Urothelium cell line (cell line): Measurements from ENCODE around the gene POLD1.

ENCODE experiments used
- DNase-seq: peaks from one replicate; pipeline ENCODE4 v3.0.0; 2011; ENCODE audit warnings: low spot score, mixed read lengths
- FAIRE-seq: peaks from 2 replicates; lab custom pipeline; 2011; peaks lifted over from hg19 to GRCh38; lab: Jason Lieb, UNC

Gene POLD1

DNA sequence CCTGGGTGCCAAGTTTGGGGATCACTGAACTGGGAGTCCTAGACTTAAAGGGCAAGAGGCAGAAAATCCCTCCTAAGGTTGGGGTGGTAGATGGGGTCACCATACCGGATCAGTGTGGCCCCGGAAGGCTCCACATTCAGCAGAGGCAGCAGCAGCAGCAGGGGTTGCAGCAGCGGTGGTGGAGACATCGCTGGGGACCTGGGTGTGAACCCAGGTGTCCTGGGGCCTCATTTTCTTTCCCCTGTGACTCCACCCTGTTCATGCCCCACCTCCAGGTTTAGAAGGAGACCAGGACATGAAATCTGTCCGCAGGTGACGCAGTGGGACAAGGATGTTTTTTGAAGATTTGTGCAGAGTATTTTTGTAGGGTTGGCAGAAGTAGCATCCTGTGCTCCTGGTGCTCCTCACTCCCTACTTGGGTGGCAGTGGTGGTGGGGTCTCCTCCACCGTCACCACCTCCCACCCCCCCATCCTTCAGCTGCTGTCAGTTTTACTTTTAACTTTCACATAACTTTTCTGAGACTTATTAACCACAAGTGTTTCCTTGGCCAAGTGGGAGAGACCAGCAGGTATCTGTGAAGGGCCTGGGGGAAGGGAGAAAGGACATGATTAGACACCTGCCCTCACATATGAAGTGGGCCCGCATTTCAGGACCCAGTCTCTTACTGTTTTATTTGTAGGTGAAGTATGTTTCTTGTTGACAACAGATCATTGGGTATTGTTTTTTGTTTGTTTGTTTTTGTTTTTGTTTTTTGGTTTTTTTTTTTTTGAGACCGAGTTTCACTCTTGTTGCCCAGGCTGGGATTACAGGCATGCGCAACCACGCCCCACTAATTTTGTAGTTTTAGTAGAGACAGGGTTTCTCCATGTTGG, 18.5 kb upstream of the POLD1 start, which contains the start of gene NAPSA:
NAPSA (minus strand) TSS at position 206 of the 873 bp plus-strand sequence; CDS start at position 188, 18 bp downstream.
- DNase-seq = no peak
- FAIRE-seq = no peak

DNA sequence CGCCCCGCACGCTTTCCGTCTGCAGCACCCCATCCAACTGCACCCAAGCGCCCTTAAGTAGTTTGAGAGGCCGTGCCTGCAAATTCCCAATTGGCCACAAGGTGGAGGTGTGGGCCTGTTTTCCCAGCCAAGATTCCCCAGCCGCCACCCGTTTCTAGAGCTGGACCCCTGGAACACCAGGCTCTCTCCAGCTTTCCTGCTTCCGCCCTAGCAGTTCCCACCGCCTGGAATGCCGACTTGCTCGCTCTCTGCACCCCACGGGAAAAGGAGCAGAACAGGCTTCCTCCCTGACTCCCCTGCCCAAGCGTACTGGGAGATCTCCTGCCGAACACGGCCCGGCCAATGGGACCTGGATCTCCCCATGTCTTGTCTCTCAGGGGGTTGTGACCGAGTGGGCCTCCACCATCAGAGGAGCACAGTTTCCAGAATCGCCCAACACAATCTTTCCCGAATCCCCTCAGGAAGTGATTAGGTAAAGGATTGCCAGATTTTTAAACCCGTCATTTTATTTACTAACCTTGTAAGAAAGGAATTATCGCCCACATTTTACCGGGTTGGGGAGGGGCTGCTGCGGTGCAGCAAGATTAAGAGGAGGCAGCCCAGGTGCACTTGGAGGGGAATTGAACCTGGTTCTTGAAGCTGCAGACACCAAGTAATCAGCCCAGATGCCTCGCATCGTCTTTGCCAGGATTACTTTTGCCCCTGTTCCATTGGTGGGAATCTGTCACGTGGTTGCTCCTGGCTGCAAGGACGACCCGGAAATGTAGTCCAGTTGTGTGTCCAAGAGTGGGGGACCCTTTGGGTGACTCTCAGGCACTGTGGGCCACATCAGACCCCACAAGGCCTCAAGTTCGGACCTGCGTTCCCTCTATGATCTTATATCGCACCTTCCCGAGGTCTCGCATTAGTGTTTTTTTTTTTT, 15.2 kb upstream of the POLD1 start:
- peak; percentile 90 for DNase-seq
- FAIRE-seq = peak; percentile 46

DNA sequence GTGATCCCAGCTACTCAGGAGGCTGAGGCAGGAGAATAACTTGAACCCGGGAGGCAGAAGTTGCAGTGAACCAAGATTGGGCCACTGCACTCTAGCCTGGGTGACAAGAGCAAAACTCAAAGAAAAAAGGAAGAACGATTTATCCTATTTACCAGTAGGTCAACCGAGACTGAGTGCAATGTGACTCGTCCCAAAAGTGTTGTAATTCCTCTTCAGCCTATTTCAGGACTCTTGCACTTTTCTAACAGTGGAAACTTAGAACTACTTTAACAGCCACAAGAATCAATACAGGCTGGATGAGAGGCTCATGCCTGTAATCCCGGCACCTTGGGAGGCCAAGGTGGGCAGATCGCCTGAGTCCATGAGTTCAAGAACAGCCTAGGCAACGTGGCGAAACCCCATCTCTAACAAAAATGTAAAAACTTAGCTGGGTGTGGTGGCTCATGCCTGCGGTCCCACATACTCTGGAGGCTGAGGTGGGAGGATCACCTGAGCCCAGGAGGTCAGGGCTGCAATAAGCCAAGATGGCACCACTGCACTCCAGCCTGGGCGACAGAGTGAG, 12.2 kb upstream of the POLD1 start:
- DNase-seq (no peak), FAIRE-seq (no peak)

DNA sequence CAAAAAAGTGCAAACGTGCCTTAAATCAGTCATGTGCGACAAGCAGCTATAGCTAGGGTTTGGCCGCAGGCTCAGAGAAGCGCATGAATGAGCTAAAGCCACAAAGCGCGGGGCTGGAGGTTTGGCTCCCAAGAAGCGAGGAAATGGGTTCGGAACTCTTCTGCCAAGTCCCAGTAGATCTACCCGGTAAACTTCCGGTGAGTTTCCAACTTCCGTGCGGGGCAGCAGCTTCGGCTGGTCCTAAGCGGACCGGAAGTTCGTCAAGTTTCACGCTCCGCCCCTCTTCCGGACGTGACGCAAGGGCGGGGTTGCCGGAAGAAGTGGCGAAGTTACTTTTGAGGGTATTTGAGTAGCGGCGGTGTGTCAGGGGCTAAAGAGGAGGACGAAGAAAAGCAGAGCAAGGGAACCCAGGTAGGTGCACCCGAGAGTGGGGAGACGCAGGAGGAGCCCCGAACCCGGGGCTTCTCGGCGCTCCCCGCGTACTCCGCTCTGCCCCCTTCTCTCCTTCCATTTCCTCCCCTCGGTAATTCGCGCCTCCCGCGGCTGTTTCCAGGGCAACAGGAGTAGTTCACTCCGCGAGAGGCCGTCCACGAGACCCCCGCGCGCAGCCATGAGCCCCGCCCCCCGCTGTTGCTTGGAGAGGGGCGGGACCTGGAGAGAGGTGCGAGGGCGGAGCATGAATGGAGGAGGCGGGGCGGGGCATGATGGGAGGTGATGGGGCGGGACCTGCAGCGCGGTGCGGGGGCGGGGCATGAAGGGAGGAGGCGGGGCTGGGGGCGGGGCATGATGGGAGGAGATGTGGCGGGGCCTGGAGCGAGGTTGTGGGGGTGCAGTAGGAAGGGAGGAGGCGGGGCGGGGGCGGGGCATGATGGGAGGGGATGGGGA, 7.7 kb upstream of the POLD1 start, which contains the start of gene NR1H2:
NR1H2 (plus strand) TSS at position 292 of the 885 bp plus-strand sequence. CDS start 1,149 bp downstream, outside the sequence.
- DNase-seq = peak; percentile 89
- peak; percentile 55 for FAIRE-seq

DNA sequence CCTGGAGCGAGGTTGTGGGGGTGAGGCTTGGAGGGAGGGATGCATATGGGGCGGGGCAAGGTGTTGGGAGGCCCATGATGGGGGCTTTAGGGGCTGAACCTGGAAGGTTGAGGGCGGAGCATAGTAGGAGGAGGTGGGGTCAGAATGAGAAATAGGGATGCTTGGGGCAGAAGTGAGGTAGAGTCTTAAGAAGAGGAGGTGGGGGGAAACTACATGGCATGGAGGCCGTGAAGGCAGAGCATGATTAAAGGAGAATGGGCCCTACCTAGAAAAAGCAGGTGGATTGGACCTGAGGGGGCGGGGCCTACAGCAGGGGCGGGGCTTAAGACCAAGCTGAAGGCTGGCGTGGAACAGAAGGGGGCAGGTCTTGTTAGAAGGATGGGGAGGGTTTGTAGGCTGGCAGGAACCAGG, 7.1 kb upstream of the POLD1 start:
- FAIRE-seq (no peak), DNase-seq (peak; percentile 17)

DNA sequence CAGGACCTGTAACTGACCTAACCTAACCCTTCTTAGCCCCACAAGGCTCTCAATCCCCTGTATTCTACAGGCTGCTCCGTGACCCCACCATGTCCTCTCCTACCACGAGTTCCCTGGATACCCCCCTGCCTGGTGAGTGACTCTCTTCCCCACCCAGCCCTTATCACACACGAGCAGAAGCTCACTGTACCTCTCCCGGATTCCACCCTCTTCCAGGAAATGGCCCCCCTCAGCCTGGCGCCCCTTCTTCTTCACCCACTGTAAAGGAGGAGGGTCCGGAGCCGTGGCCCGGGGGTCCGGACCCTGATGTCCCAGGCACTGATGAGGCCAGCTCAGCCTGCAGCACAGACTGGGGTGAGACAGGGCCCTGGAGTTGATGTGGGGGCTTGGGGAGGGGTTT, 6.6 kb upstream of the POLD1 start:
- no peak for FAIRE-seq
- DNase-seq = no peak

DNA sequence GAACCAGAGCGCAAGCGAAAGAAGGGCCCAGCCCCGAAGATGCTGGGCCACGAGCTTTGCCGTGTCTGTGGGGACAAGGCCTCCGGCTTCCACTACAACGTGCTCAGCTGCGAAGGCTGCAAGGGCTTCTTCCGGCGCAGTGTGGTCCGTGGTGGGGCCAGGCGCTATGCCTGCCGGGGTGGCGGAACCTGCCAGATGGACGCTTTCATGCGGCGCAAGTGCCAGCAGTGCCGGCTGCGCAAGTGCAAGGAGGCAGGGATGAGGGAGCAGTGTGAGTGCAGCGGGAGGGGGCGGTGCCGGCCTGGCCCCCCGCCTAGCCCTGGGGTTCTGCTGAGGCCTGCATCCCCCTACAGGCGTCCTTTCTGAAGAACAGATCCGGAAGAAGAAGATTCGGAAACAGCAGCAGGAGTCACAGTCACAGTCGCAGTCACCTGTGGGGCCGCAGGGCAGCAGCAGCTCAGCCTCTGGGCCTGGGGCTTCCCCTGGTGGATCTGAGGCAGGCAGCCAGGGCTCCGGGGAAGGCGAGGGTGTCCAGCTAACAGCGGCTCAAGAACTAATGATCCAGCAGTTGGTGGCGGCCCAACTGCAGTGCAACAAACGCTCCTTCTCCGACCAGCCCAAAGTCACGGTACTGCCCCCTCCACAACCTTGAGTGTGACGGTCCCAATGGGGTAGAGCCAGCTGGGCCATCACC, 5.8 kb upstream of the POLD1 start:
- no peak for FAIRE-seq

DNA sequence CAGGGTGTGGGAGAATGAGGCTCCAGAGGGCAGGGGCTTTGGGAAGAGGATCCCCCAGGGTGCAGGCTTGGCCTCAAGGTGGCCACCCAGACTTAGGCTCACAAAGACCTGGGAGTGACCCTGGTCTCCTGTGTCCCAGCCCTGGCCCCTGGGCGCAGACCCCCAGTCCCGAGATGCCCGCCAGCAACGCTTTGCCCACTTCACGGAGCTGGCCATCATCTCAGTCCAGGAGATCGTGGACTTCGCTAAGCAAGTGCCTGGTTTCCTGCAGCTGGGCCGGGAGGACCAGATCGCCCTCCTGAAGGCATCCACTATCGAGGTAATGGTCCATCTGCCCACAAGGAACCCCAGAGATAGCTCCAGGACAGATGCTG, 5.3 kb upstream of the POLD1 start:
- FAIRE-seq = no peak

More for the DNA sequence above, 5.8 kb upstream of the POLD1 start:
- DNase-seq = no peak

DNA sequence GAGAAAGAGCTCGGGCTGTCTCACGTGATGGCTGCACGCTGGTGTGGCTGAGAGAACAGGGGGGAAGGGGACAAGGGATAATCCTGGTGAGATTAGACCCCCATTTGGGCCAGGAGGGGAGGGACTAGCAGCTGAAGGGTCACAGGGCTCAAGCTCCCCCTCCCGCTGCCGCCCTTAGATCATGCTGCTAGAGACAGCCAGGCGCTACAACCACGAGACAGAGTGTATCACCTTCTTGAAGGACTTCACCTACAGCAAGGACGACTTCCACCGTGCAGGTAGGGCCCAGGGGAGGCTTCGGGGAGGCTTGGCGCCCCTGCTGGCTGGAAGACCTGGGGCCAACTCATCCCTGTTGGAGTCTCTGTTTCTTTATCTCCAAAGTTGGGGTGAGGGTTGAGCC, 4.5 kb upstream of the POLD1 start:
- no peak for DNase-seq
- FAIRE-seq = no peak

More for the DNA sequence above, 5.3 kb upstream of the POLD1 start:
- no peak for DNase-seq

DNA sequence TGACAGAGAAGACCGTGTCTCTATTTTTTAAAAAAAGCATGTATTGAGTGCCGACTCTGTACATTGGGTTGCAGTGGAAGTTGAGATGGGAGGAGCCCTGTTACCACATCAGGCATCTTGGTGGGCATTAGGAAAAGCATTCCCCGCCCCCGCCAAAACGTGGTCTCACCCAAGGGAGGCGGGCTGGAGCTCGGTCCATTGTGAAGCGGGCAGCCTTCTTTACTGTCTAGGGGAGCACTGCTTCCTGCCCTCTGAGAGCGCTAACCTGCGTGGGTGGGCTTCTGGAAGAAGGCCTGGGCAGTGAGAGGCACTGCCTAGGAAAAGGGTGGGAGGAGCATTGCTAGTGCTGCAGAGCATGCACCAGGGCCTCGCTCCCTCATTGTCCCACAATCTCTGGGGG, 4.0 kb upstream of the POLD1 start:
- no peak for FAIRE-seq
- DNase-seq = no peak

DNA sequence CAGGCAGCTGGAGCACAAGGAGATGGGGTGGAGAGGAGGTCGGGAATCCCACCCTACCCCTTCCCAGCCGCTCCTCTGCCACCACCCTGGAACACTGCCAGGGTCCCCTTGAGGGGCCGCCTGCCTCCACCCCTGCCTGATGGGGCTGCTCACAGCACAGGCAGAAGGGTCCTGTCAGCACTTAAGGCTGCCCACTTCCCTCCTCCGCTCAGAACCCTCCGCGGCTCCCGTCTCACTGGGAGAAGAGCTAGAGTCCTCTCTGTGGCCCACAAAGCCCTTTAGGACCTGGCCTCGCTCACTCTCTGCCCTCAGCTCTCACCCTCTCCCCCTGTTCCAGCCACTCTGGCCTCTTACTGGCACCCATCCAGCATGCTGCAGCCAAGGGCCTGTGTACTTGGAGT, 3.4 kb upstream of the POLD1 start:
- no peak for FAIRE-seq
- no peak for DNase-seq

DNA sequence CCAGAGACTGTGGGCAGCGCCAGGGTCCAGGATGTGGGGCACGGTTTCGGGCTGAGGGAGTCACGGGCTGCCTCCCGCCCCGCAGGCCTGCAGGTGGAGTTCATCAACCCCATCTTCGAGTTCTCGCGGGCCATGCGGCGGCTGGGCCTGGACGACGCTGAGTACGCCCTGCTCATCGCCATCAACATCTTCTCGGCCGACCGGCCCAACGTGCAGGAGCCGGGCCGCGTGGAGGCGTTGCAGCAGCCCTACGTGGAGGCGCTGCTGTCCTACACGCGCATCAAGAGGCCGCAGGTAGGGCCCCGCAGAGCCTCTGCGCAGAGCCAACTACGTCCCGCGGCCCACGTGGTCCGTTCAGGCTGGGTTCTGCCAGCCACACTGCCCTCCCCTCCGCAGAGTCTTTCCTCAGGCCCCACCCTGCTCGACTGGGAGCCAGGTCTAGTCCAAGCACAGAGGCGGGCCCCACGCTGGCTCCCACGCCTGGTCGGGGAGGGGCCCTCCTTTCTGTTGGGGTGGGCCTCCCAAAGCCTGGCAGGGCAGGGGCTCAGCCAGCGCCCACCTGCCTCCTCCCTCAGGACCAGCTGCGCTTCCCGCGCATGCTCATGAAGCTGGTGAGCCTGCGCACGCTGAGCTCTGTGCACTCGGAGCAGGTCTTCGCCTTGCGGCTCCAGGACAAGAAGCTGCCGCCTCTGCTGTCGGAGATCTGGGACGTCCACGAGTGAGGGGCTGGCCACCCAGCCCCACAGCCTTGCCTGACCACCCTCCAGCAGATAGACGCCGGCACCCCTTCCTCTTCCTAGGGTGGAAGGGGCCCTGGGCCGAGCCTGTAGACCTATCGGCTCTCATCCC, 2.0 kb upstream of the POLD1 start:
- DNase-seq = no peak
- FAIRE-seq = no peak

DNA sequence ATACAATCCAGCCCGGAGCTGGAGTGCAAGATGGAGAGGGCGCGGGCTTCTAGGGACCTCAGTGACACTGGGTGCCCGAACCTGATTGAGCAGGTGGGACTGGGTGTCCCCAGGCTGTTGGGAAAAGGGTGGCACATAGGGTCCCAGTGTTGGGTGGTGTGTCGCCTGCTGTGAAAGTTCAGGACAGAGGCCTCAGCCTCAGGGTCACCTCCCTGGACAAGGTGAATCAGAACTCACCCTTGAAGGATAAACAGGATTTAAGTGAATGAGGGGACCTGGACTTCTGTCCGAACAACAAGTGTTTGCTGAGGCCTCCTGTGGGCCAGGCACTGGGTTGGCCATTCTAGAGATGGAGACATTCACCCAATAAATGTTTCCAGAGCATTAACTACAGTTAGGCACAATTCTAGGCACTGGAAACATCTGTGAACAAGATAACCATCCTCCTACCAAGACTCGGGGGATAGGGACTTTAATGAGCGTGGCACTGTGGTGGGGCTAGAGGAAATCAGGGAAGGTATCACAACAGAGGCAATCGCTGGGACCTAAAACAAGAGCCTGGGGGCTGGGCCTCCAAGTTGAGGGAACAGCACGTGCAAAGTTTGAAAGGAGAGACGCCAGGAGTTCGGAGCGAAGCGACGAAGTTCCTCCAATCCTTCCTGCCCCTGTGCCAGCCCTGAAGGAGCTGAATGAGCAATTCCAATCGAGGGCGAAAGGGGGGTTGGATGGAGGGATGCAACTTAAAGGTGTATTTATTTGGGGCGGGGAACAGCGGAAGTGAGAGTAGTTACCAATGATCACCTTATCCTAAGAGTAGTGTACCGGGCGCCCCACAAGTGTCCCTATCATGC, 921 bp upstream of the POLD1 start:
- FAIRE-seq = no peak
- peak; percentile 9 for DNase-seq

DNA sequence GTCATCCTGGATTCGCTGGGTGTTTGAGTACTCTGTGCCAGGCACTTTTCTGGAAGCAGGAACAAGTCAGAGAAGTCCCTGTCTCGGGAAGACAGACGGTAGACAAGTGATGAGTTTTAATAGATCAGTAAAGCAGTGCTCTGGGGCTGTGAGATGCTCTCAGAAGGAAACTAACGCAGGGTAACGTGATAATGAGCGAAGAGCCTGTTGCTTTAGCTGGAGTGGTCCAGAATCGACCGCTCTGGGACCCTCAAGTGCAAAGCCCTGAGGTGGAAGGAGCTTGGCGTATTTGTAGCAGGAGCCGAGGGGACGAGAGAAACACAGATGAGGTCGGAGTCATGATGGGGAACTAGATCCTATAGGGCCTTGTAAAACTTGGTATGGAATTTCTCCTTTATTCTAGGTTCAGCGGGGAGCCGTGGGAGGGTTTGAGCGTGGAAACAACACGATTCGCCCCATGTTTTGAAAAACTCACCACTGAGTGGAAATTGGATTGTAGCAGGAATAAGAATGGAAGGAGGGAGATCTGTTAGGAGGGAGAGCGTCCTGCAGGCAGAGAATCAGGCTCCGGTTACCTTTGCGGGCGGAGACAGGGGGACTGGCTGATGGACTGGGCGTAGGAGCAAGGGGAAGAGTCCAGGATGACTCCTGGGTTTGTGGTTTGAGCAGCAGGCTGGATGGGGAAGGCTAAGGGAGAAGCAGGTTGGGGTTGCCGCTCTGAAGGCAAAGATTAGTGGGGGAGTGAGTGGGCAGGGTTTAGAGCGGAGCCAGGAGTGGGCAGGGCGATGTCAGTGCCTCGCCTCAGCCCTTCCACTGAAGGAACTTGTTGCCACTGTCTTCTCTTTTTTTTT, 763 bp downstream of the POLD1 start:
- DNase-seq = peak; percentile 8
- FAIRE-seq = no peak

DNA sequence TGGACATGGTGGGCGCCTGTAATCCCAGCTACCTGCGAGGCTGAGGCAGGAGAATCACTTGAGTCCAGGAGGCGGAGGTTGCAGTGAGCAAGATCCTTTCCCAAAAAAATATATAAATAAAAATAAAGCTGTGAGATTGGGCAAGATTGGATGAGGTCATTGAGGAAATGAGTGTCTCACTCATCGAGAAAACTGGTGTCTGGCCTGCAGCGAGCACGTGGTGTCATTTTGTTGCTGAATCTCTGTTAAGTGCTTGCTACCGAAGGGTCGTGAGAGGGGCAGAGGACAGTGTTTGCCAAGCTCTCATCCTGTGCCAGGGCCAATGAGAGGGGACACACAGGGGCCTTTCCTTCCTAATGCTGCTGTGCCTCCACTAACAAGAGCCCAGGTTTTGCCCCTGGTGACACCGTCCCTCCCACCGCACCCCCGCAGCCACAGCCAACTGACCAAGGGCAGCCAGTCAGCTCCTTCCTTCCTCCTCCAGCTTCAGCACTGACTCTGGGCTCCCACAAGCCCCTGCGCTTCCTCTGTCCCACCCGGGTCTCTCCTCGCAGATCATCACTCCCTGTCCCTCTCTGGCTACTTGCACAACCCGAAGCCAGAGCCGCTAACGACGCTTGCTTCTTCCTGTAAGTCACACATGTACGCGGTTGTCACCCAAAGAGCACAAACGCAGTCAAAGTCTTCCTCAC, 3.2 kb downstream of the POLD1 start:
- no peak for DNase-seq
- FAIRE-seq = no peak

DNA sequence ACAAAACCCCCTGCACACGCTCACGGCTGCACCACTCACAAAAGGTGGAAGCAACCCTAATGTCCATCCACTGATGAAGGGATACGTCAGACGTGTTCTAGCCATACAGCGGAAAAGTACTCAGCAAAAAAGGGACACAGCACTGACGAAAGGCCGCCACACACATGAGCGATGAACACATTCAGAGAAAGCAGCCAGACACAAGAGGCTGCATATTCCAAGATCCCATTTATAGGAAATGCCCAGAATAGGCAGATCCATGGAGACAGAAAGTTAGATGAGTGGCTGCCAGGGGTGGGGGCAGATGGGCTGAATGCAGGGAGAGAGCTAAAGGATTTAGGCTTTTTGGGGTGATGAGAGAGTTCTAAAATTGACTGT, 3.7 kb downstream of the POLD1 start:
- DNase-seq (no peak), FAIRE-seq (no peak)
